ENCODE data around the gene LILRA1.

GRCh38 chr19:54551293-54551692, 42.1 kb upstream of the LILRA1 start:
- TF ChIP-seq POLR2A (IDR thresholded peaks at IDR 0.05) (no peak), CTCF (IDR thresholded peaks at IDR 0.05) (no peak)
